ENCODE data around the gene KRTAP5-3. TPM values are rescaled to one million over a fixed set of nuclear protein-coding genes. Genes with fewer than 3 reads are reported as not detected.
A peak's percentile ranks its signal among the peaks of the same experiment; 100 is the strongest.

KRTAP5-3 gene
- total and polyA plus RNA-seq, 2 of the 8 experiments (the other 6 are each of a cell fraction or from before 2014, with no cell fraction given): not detected

- no peak overlapping the region for H2BK15ac ChIP-seq (ENCODE audit: low read length)
- FAIRE-seq (no peak), DNase-seq (ENCODE audit: low read depth in 1 of 2, low spot score in 2 of 2) (peak; percentile 46 to 93)
- H3K27me3 ChIP-seq (replicated peaks in 1 of 4; ENCODE audit: control insufficient read depth in 3 of 4, extremely low read depth in 1 of 4, insufficient read depth in 3 of 4, low read length in 3 of 4): peaks cover 0 to 16% (median 3%) of the 10 kb centered on the region in 4 experiments; a peak in 5 of 7 replicates
- H3K9ac ChIP-seq (replicated peaks in 1 of 4; ENCODE audit: extremely low read depth in 1 of 4, low read depth in 3 of 4, low read length in 3 of 4): no peak overlapping the region
- peaks cover 0 to 4% (median 1%) of the 10 kb centered on the region in 4 experiments; a peak in 5 of 7 replicates for H3K4me1 ChIP-seq (replicated peaks in 1 of 4; ENCODE audit: control insufficient read depth in 3 of 4, insufficient read depth in 4 of 4, low read length in 3 of 4)
- H3K9me3 ChIP-seq (ENCODE audit: insufficient read depth in 2 of 2, low read depth in 1 of 2, low read length in 1 of 2): no peaks in the 10 kb centered on the region
- H4K8ac ChIP-seq (ENCODE audit: extremely low read depth, insufficient read depth, low read length): peak overlapping the region; percentile 71; the same call in 1 of the 2 replicates
- H3K4ac ChIP-seq (replicated peaks; ENCODE audit: insufficient read length, low read depth, low read length): no peak overlapping the region
- no peaks in the 10 kb centered on the region for H3K23me2 ChIP-seq (ENCODE audit: low read depth, low read length)
- H3K79me1 ChIP-seq (ENCODE audit: low read depth, low read length): no peaks in the 10 kb centered on the region
- no peak overlapping the region for H2AK5ac ChIP-seq (ENCODE audit: low read depth, low read length)
- no peak overlapping the region for H2BK20ac ChIP-seq (ENCODE audit: low read length)
- no peaks in the 10 kb centered on the region for H3K79me2 ChIP-seq (ENCODE audit: control insufficient read depth in 1 of 2, insufficient read depth in 2 of 2, low read length in 2 of 2)
- no peak overlapping the region for H3K56ac ChIP-seq (replicated peaks; ENCODE audit: insufficient read length, low read depth, low read length)
- peak overlapping the region; percentile 94 for H2AFZ ChIP-seq (ENCODE audit: low read length)
- ChIA-PET POLR2A (ENCODE audit: partially characterized antibody) (interaction anchor here (0.6 to 1.6 kb wide), 3 partner anchors 16 to 246 kb away, joined by 3 to 5 read pairs (median 4); no protein-coding TSS in a partner anchor), CTCF (ENCODE audit: partially characterized antibody) (interaction anchor here (0.7 to 6.5 kb wide), 22 partner anchors 9 to 791 kb away, joined by 3 to 47 read pairs (median 4); partner anchors contain the start of gene KRTAP5-2)
- H4K91ac ChIP-seq (replicated peaks; ENCODE audit: insufficient read length, low read length): no peak overlapping the region
- peaks cover 0 to 2% of the 10 kb centered on the region in 2 experiments for H4K20me1 ChIP-seq (replicated peaks in 1 of 2; ENCODE audit: control insufficient read depth in 1 of 2, insufficient read depth in 2 of 2, low read length in 2 of 2)
- no peak overlapping the region for H3K27ac ChIP-seq (ENCODE audit: low read depth, low read length)
- H2BK120ac ChIP-seq (replicated peaks; ENCODE audit: low read depth, low read length): no peak overlapping the region
- H4K5ac ChIP-seq (ENCODE audit: insufficient read length, low read depth, low read length): no peak overlapping the region
- H3K23ac ChIP-seq (ENCODE audit: insufficient read length): no peak overlapping the region
- no peak overlapping the region for H3K14ac ChIP-seq (ENCODE audit: insufficient read length)
- H3K36me3 ChIP-seq (ENCODE audit: control insufficient read depth in 2 of 4, insufficient read depth in 4 of 4, low read length in 3 of 4): no peaks in the 10 kb centered on the region
- no peak overlapping the region for H3K4me2 ChIP-seq (ENCODE audit: insufficient read depth in 1 of 2, low read depth in 2 of 2, low read length in 2 of 2)
- 43% methylated on average over 35 of the region's 35 CpGs; no CpG with 5 or more reads in 1 of the 2 experiments for WGBS, 2 experiments (ENCODE audit: extremely low coverage in 1 of 2, insufficient coverage in 1 of 2, insufficient read length in 1 of 2, insufficient replicate concordance in 2 of 2, low coverage in 1 of 2, low lambda C conversion rate in 2 of 2, missing lambda C conversion rate in 1 of 2)
- no peak overlapping the region for H3K4me3 ChIP-seq (ENCODE audit: extremely low read depth in 1 of 4, insufficient read depth in 2 of 4, low read depth in 3 of 4, low read length in 4 of 4)
- no peak overlapping the region for H3K18ac ChIP-seq (ENCODE audit: extremely low read depth, low read length)
- H2BK12ac ChIP-seq (ENCODE audit: low read depth, low read length): no peak overlapping the region; the same call in 1 of the 2 replicates
- H2BK5ac ChIP-seq (ENCODE audit: low read depth, low read length): no peak overlapping the region
- TF ChIP-seq SAP30 (IDR thresholded peaks at IDR 0.05; ENCODE audit: insufficient read depth, insufficient replicate concordance, low read length): no peak
- no peak for TF ChIP-seq CTBP2 (IDR thresholded peaks at IDR 0.05; ENCODE audit: borderline replicate concordance, insufficient read depth, insufficient read length, low read length)
- TF ChIP-seq MAX (IDR thresholded peaks at IDR 0.05): 0 out of 2 replicates have a peak, but pooled peaks have one; percentile 38
- TF ChIP-seq MAFK (IDR thresholded peaks at IDR 0.05; ENCODE audit: low read depth, low read length): no peak
- TF ChIP-seq HDAC6 (IDR thresholded peaks at IDR 0.05; ENCODE audit: low read depth, low read length): no peak
- peak; percentile 65 for TF ChIP-seq ASH2L (IDR thresholded peaks at IDR 0.05; ENCODE audit: low read length)
- TF ChIP-seq SRF (IDR thresholded peaks at IDR 0.05; ENCODE audit: low read depth, low read length): no peak
- TF ChIP-seq SIRT6 (IDR thresholded peaks at IDR 0.05; ENCODE audit: low read length): no peak
- TF ChIP-seq GABPA (IDR thresholded peaks at IDR 0.05; ENCODE audit: borderline replicate concordance, insufficient read depth, low read length): peak; percentile 74; the same call in 1 of the 2 replicates
- no peak for TF ChIP-seq EGR1 (IDR thresholded peaks at IDR 0.05; ENCODE audit: borderline replicate concordance, low read depth, low read length)
- TF ChIP-seq JUN (IDR thresholded peaks at IDR 0.05; ENCODE audit: low read depth, low read length): no peak
Measured at GRCh38 chr11:1628506-1629325, 20.5 kb upstream of the KRTAP5-3 start.

Measured in H1 (cell line).